ENCODE measurements around the gene MAB21L2. TPM values are rescaled to one million over a fixed set of nuclear protein-coding genes. Genes with fewer than 3 reads are reported as not detected.

Gene MAB21L2
- total and polyA plus RNA-seq, 2 experiments from 2014 or later = 0.39 TPM; not detected in 1

GRCh38 chr4:150619042-150619441 is 37.1 kb downstream of the MAB21L2 start:
- no peaks in the 10 kb centered on the region for H3K27me3 ChIP-seq (ENCODE audit: insufficient read depth)
- peaks cover 16% of the 10 kb centered on the region for H3K4me1 ChIP-seq (ENCODE audit: insufficient read depth)
- Mint-ChIP-seq H3K36me3 (ENCODE audit: low read depth) (peaks cover 14% of the 10 kb centered on the region; the same call in 2 of the 3 replicates), H3K4me3 (no peak overlapping the region), H3K9me3 (no peaks in the 10 kb centered on the region; the same call in 2 of the 3 replicates), H3K4me1 (peaks cover 11% of the 10 kb centered on the region), H3K27ac (no peak overlapping the region), H3K27me3 (ENCODE audit: insufficient read depth, low read depth, poor library complexity) (no peaks in the 10 kb centered on the region)
- H3K27ac ChIP-seq (ENCODE audit: low read depth) = no peak overlapping the region
- H2AFZ ChIP-seq = no peak overlapping the region
- no peaks in the 10 kb centered on the region for H3K79me2 ChIP-seq (replicated peaks; ENCODE audit: insufficient read depth)
- H4K20me1 ChIP-seq (replicated peaks; ENCODE audit: insufficient read depth) = no peaks in the 10 kb centered on the region
- H3F3A ChIP-seq (replicated peaks; ENCODE audit: low read depth) = no peaks in the 10 kb centered on the region
- ATAC-seq (no peak), DNase-seq (ENCODE audit: low spot score) (no peak)
- TF ChIP-seq EZH2 (IDR thresholded peaks at IDR 0.05; ENCODE audit: low read depth, unreplicated experiment) = no peak
- TF ChIP-seq NANOG (IDR thresholded peaks at IDR 0.05; ENCODE audit: borderline replicate concordance) = no peak
- no peak for TF ChIP-seq REST (IDR thresholded peaks at IDR 0.05; ENCODE audit: unreplicated experiment)
- TF ChIP-seq STAT1 (IDR thresholded peaks at IDR 0.05; ENCODE audit: unreplicated experiment) = no peak
- TF ChIP-seq POLR2AphosphoS5 (IDR thresholded peaks at IDR 0.05; ENCODE audit: low read depth) = no peak
- no peak for TF ChIP-seq ZNF331 (CRISPR knock-in tag; IDR thresholded peaks at IDR 0.05; ENCODE audit: low read depth)
- TF ChIP-seq JUNB (IDR thresholded peaks at IDR 0.05; ENCODE audit: unreplicated experiment) = no peak
- no peak for TF ChIP-seq ZNF462 (CRISPR knock-in tag; IDR thresholded peaks at IDR 0.05)
- TF ChIP-seq ETS1 (IDR thresholded peaks at IDR 0.05) = no peak
- TF ChIP-seq, protein P1, sequence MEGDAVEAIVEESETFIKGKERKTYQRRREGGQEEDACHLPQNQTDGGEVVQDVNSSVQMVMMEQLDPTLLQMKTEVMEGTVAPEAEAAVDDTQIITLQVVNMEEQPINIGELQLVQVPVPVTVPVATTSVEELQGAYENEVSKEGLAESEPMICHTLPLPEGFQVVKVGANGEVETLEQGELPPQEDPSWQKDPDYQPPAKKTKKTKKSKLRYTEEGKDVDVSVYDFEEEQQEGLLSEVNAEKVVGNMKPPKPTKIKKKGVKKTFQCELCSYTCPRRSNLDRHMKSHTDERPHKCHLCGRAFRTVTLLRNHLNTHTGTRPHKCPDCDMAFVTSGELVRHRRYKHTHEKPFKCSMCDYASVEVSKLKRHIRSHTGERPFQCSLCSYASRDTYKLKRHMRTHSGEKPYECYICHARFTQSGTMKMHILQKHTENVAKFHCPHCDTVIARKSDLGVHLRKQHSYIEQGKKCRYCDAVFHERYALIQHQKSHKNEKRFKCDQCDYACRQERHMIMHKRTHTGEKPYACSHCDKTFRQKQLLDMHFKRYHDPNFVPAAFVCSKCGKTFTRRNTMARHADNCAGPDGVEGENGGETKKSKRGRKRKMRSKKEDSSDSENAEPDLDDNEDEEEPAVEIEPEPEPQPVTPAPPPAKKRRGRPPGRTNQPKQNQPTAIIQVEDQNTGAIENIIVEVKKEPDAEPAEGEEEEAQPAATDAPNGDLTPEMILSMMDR (conservative IDR thresholded peaks at IDR 0.05; ENCODE audit: low read depth in 2 of 2) = no peak
- H3K4me2 ChIP-seq = no peak overlapping the region
- no peak overlapping the region for H3K4me3 ChIP-seq
- H3K36me3 ChIP-seq (ENCODE audit: insufficient read depth) = no peaks in the 10 kb centered on the region
- H3K9me2 ChIP-seq (ENCODE audit: insufficient read depth) = no peaks in the 10 kb centered on the region
